GM19193 (cell line): ENCODE results near the gene SNCB.

Source experiments
- POLR2A ChIP-seq: IDR thresholded peaks from 4 replicates; pipeline ENCODE4 v1.6.1; 2011; ENCODE audit not compliant: insufficient read depth, insufficient read length; ENCODE audit errors: extremely low read depth

The SNCB gene

DNA sequence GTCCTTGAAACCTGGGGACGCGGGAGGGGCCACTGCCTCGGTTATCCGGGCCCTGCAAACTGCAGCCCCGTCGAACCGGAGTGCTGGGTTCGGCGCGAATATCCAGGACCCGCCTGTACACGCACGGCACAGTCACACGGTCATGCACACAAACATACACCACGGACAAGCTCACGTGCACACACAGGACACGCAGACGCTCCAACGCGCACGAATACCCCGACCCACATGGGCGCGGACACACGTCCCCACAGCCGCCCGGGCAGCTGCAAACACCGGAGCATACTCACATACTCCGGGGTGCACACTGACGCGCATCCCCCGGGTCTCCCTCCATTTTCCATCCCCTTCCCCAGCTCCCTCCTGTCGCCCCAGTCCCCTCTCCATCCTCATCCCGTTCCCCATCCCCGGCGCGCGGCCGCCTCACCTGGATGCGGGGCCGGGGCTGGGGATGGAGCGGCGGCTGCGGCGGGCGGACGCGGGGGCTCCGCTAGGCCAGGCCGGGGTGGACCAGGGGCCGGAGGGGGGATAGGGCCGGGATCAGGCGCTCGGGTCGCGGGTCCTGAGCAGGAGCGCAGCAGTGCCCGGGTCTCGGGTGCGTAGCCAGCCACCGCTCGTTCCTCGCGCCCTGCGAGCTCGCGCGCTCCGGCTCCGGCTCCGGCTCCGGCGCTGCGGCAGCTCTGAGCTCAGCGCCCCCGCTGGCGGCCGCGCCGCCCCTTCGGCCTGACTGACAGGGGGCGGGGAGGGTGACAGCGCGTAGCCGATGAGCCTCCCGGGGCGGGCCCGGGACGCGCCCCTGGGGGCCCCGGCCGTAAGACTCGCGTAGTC is at the start of gene SNCB, which contains the start of gene EIF4E1B:
SNCB (minus strand) TSS at position 682 of the 828 bp plus-strand sequence. CDS start 880 bp downstream, outside the sequence.
EIF4E1B (plus strand) TSS at position 823 of the 828 bp plus-strand sequence. CDS start 12,113 bp downstream, outside the sequence.
- no peak for TF ChIP-seq POLR2A

DNA sequence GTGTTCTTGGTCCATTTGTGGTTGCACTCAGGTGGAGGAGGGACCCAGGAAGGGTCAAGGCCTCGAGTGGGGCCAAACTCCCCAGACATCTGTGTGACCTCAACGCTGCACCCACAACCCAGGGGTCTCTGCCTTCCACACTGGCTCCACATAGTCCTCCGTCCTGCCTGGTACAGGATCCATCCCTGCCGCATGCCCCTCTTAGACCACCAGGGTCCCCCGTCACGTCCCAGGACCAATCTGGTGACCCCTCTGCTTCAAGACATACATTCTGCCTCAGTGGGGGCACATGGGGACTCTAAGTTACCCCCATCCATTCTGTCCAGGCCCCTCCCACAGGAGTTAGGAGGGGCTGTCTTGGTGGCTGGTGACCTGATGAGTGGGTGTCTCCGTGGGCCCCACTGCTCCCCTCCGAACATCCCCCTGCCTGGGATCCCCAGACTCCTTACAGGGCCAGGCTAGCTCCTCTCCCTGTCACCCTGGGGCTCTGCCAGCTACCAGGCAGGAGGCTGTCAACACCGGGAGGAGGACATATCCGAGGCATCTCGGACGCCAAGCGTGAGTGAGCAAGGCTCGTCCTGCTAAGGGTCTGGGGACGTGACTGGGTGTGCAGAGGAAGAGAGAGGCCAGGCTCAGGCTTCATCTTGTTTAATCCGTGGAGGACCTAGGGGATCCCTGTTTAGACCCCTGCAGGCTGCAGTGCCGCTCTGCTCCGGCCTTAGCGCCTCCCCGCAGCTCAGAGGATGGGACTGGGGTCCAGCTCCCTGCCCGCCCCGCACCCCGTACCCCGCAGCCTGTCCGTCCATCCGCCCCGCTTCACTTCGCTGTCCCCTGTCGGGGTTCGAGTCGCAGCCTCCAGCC is 49.3 kb upstream of the SNCB start:
- TF ChIP-seq POLR2A = no peak

DNA sequence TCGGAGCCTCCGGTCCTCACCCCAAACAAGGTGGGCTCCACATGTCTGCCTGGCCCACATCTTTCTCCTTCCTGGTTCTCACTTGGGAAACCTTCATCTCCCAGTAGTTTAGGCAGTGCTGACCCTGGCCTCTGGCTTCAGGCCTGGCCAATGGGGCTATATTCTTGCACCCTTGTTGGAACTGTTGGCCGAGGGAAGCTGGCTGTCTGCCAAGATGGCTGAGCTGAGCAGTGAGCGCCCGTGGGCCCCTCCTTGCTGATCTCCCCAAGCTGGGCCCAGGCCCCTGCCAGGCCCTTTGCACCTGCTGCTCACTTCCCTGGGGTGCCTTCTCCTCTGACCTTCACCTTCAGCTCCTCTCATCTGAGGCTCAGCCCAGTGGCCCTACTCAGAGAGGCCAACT is 48.2 kb upstream of the SNCB start:
- TF ChIP-seq POLR2A = no peak

DNA sequence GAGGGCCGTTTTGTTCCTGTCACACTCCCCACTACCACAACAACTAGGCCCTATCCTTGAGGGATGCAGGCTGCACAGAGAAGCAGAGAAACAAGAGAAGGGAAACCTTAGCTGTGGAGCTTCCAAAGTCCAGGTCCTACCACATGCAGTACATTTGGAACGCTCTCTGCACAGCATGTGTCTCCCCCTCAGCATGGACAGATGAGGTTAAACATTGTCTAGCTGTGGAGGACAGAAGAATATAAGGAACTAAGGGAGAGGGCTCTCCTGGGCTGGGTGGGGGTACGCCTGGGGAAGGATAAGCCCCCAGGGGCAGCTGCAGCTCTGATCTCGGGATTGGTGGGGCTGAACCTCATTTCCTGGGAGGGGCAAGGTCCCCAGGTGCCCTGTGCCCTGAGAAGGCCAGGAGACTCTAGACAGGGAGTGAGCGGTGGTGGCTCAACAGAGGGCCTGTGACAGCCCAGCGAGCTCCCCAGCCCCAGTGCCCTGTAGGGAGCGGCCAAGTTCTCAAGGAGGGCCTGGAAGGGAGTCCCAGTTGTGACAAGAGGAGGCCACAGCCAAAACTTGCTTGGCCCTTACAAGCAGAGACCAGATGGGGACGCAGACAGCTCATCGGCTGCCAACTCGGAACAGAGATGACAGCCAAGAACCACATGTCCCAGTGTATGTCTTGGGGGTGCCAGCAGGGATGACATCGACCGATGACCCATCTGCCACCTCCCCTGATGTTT is 47.0 kb upstream of the SNCB start:
- no peak for TF ChIP-seq POLR2A

DNA sequence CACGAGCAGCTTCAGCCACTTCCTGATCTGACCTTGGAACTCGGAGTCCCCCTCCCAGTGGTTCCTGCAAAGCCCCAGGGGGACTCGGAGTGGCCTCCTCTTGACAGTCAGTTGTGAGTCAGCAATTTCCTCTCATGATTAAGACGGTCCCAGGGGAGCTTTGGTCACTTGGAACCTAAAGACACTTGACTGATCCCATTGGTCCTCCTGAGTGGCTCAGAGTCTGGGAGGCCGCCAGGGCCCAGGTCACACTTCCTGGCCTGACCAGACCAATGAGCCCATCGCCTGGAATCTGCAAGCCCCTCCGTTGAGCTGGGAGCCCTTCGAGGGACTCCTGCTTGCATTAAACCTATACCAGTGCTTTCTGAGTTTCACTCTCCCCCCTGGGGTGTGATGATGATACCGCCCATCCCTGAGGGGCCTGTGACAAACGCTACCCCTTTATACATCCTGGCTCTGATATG is 46.1 kb upstream of the SNCB start:
- TF ChIP-seq POLR2A = no peak

DNA sequence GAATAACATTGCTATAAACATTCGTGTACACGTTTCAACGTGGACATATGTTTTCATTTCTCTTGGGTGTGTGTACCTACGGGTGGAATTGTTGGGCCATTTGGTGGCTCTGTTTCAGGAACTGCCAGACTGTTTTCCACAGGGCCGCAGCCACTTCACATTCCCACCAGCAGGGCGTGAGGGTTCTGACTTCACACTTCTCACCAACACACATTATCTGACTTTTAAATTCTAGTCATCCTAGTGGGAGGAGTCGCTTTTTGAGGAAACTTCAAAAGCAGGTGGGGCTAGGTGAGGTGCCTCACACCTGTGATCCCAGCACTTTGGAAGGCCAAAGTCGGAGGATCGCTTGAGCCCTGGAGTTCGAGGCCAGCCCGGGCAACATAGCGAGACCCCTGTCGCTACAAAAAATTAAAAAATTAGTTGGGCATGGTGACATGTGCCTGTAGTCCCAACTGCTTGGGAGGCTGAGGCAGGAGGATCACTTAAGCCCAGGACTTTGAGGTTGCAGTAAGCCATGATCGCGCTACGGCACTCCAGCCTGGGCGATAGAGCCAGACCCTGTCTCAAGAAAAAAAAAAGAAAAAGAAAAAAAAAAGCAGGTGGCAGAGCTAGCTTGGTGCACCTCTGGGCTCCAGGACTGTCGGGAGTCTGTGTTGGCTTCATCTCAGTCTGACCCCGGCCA is 45.5 kb upstream of the SNCB start:
- no peak for TF ChIP-seq POLR2A

DNA sequence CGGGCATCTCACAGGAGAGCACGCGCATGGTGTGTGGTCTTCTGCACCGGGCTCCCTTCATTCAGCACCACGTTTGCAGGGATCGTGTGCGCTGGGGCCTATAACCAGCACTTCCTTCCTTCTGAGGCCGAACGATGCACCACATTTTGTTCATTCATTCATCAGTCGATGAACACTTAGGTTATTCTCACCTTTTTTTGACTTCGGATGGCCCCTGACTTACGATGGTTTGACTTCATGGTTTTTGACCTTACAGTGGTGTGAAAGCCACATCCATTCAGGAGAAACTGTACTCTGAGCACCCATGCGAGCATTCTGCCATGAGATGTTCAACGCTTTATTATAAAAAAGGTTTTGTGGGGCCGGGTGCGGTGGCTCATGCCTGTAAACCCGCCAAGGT is 44.5 kb upstream of the SNCB start:
- TF ChIP-seq POLR2A = no peak

DNA sequence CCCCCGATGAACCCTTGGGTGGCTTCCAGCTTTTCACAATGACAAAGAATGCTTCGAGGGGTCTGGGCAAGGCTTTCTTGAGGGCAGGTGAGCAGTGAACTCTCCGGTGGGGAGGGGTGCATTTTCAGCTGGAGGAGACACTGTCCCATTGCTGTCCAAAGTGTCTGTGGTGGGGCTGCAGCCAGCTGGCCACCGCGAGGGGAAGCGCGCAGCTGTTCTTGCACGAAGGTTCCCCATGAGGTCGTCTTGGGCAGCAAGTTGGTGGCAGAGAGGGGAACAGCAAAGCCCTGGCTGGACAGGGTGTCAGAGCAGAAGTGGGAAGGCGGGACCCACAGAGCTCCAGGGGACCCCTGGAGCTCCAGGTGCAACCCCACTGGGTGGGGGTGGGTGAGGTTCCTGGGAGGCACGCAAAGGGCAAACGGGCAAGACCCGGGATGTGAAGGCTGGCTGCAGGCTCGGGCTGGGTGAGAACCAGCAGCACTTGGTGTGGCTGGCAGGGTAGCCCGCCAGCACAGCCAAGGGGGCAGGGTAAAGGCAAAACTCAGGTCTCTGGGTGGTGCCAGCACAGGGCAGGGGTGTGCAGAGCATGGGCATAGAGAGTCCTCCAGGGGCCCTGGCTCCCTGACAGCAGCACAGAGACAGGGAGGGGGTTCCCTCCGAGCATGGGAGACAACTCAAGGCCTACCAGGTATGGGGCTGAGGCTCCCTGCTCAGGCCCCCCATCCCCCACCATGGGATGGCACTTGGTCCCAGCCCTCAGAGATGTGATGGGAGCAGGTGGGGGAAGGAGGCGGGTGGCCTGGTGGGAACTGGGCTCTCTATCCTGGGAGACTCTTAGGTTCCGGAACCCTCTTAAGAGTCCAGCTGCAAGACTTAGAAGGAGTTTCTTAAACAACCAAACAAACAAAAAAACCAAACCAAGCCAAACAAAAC is 43.6 kb upstream of the SNCB start:
- no peak for TF ChIP-seq POLR2A

DNA sequence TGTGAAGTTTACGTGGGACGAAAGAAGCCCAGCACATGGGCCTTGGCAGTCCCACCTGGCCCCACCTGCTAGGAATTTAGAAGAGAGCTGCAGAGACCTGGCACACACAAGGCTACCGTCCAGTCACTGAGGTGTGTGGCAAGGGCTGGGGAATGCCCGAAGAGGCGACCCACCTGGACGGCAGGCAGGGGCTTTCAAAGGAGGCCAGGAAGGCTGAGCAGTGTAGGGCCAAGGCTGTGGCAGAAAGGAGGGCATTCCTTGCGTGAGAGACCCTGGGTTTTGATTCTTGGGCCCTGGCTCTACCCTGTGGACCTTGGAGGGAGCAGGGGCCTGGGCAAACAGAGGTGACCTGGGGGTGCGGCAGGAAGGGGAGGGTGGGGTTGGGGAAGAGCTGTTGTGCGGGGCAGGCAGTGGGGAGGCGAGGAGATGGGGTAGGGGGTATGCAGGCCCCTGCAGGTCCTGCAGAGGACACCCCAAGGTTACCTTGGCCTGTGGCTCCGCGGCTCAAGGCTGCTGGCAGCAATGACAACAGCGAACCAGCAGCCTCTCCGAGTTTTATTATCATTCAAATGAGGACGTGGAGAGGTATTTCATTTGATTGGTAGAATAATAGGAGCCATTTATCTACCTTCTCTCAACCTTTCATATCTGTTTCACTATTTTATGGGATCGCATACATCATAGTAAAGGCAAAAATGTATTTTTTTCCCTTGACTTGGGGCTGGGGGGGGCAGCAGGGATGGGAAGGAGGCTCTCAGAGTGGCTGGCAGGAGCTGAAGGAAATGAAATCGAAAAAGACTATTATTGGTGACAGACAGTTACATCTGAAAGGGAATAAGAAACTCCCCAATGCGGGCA is 41.8 kb upstream of the SNCB start:
- no peak for TF ChIP-seq POLR2A

DNA sequence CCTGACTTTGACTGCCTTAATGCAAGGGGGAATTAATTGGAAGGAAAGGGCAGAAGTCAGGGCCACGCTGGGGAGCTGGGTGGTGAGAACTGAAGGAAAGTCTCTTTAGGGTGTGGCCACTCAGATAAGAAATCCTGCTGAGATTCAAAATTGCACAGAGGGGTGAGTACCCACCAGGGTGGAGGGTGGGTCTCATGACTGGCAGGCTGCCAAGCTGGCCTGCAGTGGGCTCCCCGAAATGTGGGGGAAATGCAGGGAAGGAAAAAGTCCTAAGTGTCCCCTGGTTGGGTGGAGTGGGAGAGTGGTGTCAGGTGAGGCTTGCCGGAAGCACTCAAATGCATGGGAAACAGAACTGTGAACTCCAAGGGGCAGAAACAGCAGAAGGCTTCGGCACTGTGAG is 41.1 kb upstream of the SNCB start:
- TF ChIP-seq POLR2A = no peak

DNA sequence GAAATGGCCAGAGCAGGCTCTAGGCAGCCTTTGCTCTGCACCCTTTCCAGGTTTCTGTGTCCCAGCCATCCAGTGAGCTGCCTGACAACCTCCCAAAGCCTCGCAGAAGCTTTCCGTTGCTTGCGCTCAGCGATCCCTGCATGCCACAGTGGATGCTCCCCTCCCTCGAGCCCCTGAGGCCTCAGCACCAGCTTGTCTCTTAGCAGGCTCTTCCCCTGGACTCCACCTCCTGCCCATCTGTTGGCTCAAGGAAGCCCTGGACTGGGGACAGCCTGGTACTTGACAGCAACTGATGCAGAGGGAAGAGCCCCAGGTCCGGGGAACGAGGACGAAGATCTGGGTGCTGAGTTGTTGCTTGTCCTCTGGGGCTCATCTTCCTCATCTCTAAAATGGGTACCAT is 40.1 kb upstream of the SNCB start:
- no peak for TF ChIP-seq POLR2A

DNA sequence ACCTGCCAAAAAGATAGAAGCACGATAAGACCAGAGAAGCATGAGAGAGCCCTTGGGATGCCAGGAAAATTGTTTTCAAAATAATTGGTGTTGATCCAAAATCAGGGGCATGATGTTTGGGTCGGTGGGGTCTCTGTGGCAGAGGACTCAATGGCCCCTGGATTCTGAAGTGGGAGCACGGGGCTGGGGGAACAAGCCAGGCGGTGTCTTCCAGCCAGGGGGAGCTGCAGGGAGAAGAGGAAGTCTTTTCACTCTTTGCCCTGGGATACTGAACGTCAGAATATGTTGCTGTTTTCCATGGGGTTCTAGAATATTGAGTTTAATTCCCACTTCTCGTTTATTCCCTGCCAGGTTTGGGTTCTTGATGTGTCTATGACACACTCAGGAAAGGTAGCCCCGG is 37.3 kb upstream of the SNCB start:
- TF ChIP-seq POLR2A = no peak
